T-helper 9 cell (primary cell): ENCODE measurements around the gene PXDN.
"Not testable (repeated sequence)": the region's sequence is repeated elsewhere in the genome, so short reads cannot be mapped to it uniquely, and the experiment has no call there.

Experiments used
- DNase-seq: peaks from one replicate; pipeline ENCODE4 v3.0.0-alpha.2; 2020

Gene PXDN

DNA sequence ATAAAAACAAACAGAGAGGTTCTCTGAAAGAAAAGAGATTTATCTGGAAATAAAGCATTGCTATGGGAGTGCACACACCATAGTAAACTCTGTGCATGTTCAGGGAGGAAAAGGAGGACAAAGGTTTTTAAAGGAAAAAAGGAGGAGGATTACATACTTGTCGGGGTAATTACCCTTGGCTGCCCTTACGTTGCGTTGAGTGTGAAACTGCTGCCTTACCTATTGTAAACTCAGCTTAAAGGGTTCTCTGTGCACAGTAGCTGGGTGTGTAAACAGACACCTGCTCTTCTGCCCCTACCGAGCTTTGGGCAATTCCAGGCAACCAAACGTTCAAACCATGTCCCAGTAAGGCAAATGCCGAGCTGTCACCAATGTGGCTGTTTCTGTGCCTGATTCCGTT, 29.6 kb upstream of the PXDN start:
- DNase-seq: no peak

DNA sequence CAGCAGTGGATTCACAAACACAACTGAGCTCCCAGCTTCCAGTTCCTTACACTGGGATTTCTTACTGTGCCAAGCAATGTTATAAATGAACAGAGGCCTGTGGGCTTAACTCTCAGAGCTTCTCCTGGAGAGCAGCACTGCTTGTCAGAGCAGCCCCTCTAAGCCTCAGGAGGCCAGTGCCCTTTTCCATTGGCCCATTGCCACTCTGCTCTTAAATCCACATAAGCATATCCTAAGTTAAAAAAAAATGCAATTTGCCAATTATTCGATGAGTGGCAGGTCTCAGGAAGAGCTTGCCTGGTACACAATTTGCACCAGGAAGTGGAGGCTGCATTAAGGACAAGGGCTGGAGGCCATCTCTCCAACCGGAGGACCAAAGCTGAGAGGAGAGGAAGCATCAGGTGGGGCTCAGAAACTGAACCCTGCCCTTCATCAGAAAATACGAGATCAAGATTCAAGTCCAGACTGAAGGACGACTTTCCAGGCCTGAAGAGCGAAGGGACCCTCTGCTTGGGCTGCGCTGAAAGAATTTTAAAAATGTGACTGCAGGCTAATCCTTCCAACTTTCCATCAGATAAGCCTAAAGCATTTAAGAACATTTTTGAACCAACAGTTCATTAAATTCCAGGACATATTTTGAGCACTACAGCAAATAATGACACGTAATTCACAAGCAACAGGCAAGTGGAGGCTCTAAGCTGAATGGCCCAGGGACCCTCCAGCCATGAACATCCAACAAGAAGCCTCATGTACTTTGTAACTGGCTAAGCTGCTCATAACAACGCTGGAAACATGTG, 28.4 kb upstream of the PXDN start:
- DNase-seq: no peak

DNA sequence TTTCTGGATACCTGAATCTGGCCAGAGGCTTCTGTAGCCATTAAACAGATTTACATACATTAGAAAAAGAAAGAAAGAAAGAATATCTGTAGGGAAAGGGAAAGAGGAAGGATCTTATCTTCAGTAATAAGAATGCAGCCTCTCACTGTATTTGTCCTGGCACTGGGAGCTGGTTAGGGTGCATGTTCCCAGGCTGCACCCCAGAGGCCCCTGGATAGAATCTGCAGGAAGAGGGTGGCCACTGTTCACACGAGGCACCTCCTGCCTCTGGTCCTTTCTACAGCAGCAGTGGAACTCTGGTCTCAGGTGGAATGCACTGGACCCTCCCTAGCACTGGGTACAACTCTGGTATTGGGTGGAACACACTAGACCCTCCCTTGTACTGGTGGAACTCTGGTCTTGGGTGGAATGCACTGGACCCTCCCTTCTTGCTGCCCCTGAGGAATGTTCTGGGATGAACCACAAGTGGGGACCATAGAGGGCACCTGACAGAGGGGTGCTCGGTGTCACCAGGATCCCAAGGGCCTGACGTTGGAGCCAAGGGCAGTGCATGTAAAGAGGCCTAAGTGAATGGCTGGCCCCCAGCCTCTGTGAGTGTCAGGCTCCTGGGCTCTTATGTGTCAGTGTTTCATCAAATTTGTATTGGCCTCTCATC, 27.4 kb upstream of the PXDN start:
- DNase-seq: no peak

GRCh38 chr2:1770566-1771380, 26.5 kb upstream of the PXDN start:
- no peak for DNase-seq

GRCh38 chr2:1769703-1770422, 25.5 kb upstream of the PXDN start:
- peak; percentile 48 for DNase-seq

GRCh38 chr2:1767939-1768691, 23.8 kb upstream of the PXDN start:
- DNase-seq: no peak

DNA sequence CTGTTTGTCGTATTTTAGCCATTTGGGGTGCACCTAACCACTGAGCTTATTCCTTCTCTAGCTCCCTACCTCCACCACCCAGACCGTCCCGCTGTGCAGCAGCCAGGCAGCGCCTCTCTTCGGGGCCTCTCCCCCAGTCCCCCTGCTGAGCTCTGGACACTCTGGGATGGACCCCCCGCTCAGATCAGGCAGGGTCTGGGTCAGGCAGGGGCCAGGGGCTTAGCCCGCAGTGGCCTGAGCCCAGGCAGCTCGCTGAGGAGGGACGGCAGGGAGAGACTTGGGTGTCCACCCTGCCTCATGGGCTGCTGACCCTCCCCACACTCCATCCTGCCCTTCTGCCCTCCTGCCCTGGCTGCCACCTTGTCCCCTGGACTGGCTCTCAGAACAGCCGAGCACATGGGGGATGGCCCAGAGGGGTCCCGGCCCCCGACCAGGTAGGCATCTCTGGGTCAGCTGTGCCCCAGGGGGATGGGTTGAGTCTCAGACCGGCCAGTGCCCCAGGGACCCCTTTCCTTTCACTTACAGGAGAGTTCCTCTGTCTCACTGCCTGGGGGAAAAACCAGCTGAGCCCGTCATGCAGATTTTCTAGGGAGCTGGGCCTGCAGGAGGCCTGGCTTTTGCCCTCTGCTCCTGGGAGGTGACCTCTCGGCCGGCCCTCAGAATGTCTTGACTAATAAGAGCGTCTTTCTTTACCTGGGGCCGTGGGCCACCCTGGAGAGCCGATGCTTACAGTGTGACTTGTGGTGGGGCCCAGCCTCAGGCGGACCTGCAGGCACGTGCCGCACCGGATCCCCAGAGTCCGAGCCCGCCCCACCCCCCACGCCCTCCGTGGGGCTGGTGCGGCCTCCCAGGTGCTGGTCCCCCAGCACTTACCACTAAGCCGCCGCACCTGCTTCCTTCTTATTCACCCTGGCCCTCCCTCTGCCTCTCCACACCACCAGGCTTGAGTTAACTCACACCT, 22.8 kb upstream of the PXDN start:
- no peak for DNase-seq

DNA sequence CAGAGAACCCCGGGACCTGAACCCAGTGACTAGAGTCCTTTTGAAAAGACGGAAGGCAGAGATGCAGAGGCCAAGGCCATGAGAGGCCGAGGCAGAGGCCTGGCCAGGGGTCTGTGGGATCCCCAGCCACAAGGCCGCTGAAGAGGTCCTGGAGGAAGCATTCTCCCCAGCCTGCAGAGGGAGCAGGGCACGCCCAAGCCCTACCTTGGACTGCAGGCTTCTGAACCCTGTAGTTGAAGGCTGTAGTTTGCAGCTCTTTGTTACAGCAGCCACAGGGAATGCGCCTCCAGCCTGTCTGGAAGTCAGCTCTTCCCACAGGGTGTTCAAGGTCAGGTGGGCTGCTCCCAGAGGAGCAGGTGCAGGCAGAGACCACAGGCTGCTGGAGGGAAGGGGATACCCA, 22.1 kb upstream of the PXDN start:
- no peak for DNase-seq

DNA sequence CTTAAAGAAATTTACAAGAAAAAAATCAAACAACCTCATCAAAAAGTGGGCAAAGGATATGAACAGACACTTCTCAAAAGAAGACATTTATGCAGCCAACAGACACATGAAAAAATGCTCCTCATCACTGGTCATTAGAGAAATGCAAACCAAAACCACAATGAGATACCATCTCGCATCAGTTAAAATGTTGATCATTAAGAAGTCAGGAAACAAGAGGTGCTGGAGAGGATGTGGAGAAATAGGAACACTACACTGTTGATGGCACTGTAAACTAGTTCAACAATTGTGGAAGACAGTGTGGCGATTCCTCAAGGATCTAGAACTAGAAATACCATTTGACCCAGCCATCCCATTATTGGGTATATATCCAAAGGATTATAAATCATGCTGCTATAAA, 20.9 kb upstream of the PXDN start:
- not testable (repeated sequence) for DNase-seq

DNA sequence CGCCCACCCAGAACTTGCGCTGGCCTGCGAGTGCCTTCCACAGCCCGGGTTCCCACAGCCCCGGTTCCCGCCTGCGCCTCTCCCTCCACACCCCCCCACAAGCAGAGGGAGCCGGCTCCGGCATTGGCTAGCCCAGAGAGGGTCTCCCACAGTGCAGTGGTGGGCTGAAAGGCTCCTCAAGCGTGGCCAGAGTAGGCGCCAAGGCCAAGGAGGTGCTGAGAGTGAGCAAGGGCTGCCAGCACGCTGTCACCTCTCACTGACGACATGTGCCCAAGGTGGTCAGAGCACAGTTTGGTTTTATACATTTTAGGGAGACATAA, 15.3 kb upstream of the PXDN start:
- DNase-seq: no peak

DNA sequence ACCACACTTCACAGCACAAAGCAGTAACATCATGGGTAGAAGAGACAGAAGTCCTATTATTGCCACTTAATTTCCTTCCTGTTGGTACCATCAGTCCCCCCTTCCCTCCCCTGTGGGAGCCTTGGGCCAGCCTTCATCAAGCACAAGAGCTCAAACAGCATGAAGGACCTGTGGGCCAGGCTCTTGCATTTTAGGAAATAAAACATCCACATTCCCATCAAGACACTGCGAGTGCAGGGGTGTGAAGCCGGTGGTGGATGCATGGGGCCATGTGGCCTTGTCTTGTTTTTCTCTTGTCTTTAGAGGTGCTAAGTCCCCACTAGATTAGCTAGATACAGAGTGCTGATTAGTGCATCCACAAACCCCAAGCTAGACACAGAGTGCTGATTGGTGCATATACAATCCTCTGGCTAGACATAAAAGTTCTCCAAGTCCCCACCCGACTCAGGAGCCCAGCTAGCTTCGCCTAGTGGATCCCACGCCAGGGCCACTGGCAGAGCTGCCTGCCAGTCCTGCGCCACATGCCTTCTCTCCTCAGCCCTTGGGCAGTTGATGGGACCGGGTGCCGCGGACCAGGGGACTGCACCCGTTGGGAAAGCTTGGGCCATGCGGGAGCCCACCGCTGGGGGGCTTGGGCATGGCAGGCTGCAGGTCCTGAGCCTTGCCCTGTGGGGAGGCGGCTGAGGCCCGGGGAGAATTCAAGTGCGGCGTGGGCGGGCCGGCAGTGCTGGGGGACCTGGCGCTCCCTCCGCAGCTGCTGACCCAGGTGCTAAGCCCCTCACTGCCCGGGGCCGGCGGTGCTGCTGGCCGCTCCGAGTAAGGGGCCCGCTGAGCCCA, 14.7 kb upstream of the PXDN start:
- no peak for DNase-seq

GRCh38 chr2:1758171-1758570, 13.9 kb upstream of the PXDN start:
- no peak for DNase-seq

DNA sequence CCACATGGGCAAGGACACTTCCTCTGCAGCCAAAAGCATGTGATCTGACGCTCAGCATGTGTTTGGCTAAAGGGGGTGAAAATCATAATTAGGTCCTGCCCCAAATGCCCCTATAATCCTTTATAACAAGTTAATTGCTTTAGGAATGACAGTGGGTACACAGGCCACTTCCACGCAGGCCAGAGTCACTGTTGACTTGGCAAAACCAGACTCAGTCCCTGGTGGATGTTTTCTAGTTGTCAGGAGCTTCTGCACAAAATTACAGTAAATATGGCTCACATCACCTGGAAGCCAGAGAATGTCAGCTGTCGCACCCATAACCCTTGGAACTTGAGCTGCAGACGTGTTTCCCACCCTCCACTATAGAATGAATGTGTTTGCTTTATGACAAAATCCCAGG, 13.3 kb upstream of the PXDN start:
- DNase-seq: no peak

DNA sequence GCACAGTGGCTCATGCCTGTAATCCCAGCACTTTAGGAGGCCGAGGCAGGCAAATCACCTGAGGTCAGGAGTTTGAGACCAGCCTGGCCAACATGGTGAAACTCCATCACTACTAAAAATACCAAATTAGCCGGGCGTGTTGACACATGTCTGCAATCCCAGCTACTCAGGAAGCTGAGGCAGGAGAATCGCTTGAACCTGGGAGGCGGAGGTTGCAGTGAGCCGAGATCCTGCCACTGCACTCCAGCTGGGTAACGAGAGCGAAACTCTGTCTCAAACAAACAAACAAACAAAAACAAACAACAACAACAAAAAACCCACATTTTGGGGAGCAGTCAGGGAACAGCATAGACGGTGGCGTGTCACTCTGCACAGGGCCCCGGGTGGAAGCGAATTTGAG, 12.8 kb upstream of the PXDN start:
- DNase-seq: not testable (repeated sequence)

DNA sequence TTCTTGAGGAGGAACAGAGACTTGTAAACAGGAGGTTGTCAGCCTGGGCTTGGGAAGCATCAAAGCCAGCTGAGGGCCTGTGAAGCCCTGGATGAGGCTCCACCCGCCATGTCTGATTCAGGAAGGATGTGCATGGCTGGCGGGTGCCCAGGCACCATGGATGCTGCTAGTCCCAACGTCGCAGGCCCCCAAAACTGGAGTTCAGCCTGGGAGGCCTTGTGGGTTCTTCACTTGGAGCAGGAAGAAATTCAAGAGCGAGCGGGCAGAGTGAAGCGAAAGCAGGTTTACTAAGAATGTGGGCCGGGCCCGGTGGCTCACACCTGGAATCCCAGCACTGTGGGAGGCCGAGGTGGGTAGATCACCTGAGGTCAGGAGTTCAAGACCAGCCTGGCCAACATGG, 12.1 kb upstream of the PXDN start:
- no peak for DNase-seq

DNA sequence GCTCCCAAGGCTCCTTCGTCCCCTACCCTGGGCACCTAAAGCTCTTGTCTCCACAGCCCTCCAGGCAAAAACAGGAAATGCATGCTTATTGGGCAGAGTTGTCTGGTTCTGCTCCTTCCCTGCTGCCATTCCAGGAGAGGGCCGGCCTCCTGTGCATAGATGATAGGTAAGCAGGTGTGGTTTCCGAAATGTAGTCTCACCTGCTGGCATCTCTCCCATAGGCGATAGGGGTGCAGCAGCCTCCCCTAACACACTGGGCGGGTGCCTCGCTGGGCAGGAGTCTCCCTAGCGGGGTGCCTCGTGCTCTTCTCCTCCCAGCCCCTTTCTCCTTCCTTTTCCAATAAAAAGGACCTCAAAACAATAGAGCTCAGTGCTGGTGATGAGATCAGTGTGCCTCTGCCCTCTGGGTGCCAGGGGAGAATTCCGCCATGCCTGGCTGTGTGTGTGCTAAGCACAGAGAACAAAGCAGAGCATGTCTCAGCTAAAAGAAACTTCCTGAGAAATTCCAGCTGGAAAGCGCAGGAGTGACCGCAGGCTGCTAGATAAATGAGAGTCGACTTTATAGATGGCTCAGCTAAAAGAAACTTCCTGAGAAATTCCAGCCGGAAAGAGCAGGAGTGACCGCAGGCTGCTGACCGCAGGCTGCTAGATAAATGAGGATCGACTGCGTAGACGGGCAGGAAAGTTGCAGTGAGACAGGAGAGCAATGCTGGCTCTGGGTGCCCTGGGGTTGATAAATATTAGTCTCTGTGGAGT, 11.3 kb upstream of the PXDN start:
- DNase-seq: no peak

GRCh38 chr2:1754461-1755170, 10.3 kb upstream of the PXDN start:
- DNase-seq: no peak

DNA sequence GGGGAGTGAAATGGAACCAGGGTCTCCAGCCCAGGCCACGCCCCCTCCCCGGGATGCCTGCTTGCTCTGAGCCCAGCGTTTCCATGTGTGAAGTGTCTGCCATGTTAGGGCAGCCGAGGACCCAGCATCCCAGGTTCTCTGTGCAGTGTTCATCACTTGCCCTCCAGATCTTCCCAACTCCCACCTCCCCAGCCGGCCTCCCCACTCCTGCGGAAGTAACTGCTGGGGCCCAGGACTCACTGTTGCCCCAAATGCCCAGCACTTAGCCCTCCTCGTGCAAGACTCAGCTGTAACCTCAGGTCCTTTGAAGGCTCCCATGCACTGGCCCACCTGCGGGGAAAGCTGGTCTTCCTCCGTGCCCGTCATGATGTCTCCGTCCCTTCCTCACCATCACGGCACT, 9.7 kb upstream of the PXDN start:
- DNase-seq: no peak

DNA sequence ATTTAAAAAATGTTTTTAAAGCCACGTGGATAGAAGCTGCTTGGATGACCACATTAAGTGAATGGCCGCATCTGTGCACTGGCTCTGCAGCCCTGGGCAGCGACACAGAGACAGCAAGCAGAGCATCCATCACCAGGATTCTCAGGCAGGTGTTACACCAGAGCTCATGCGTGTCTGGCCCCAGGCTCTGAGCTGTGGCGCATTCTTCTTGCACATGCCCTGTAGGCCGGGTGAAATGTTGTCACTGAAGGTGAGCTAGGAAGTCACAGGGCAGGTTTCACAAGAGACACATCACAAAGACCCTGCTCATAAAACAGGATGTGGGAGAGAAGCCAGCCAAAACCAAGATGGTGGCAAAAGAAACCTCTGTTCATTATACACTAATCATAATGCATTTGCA, 8.4 kb upstream of the PXDN start:
- DNase-seq: no peak
